OCI-LY3 (cell line): ENCODE results near the gene RPS6KB2.

Source experiments
- CTCF ChIP-seq: fragments of 200-600, 300-600 bp; sonication (generic); IDR thresholded peaks from 2 replicates; pipeline ENCODE4 v1.5.1; 2014; ENCODE audit warnings: antibody characterized with exemption, low read length, low read depth
- EZH2phosphoT487 ChIP-seq: fragments of 200-600 bp; shearing (Covaris generic); IDR thresholded peaks from 2 replicates; pipeline ENCODE4 v1.6.1; 2018; ENCODE audit warnings: antibody characterized with exemption, mixed run types, low read depth

- TF ChIP-seq CTCF (no peak), EZH2phosphoT487 (no peak)
These were observed 8.1 kb upstream of the RPS6KB2 start for GRCh38 chr11:67420147-67420645.
